Stimulated activated CD8-positive, alpha-beta memory T cell treated with anti-CD3 and anti-CD28 coated beads, Interleukin-7, amount 100 ng/mL, for 1 hour (primary cell): ENCODE data around the gene ANTXR2.
"Not testable (repeated sequence)": the region's sequence is repeated elsewhere in the genome, so short reads cannot be mapped to it uniquely, and the experiment has no call there.

Experiments used
- DNase-seq, 2 donors: peaks; one replicate each; pipeline ENCODE4 v3.0.0-alpha.2; 2020; ENCODE audit warnings: low read depth in 2 of 2

Gene ANTXR2

GRCh38 chr4:80072744-80073472 is at the start of gene ANTXR2:
Gene ANTXR2 (minus strand): TSS chr4:80073229. CDS start chr4:80072560, 669 bp downstream.
- DNase-seq, result peak; percentile 30 to 35

- not testable (repeated sequence) for DNase-seq
Measured at GRCh38 chr4:80121815-80122214, 48.8 kb upstream of the ANTXR2 start.

- not testable (repeated sequence) for DNase-seq
Measured at GRCh38 chr4:80119620-80120019, 46.6 kb upstream of the ANTXR2 start.

GRCh38 chr4:80116516-80116915 is 43.5 kb upstream of the ANTXR2 start:
- DNase-seq, result no peak

GRCh38 chr4:80115368-80116181 is 42.5 kb upstream of the ANTXR2 start:
- DNase-seq, result no peak

DNA sequence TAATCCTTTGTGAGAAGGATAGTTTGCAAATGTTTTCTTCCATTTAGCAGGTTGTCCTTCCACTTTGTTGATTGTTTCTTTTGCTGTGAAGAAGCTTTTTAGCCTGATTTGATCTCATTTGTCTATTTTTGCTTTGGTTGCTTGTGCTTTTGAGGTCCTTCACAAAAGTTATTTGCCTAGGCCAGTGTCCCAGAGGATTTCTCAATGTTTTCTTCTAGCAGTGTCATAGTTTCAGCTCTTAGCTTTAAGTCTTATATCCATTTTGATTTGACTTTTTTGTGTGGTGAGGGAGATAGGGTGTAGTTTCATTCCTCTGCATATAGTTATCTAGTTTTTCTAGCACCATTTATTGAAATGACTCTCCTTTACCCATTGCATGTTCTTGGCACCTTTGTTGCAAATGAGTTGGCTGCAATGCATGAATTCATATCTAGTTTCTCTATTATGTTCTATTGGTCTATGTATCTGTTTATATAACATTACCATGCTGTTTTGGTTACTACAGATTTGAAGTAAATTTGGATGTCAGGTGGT is 41.8 kb upstream of the ANTXR2 start:
- DNase-seq, result no peak

DNA sequence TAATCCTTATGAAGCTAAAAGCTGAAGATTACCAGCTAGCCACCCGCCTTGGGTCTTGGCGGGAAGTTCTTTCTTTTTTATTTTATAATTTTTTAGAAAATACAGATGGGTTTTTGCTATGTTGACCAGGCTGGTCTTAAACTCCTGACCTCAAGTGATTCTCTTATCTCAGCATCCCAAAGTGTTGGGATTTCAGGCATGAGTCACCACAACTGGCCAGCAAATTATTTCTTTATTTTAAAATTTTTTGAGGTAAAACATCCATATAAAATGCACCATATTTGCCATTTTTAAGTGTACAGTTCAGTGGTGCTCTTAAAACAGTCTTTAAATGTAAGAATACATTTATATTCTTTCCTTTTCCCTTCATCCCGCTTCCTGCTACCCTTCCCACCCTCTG is 40.6 kb upstream of the ANTXR2 start:
- no peak for DNase-seq

DNA sequence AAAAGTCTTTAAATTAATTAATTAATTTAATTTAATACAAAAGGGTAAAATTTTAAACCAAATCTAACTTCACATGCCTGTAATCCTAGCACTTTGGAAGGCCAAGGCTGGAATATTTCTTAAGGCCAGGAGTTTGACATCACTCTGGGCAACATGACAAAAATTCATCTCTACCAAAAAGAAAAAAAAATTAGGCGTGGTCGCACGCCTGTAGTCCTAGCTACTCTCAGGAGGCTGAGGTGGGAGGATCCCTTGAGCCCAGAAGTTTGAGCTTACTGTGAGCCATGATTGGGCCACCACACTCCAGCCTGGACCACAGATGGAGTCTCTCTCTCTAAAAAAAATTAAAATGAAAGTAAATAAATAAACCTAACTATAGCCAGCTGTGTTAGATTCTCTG is 39.2 kb upstream of the ANTXR2 start:
- DNase-seq, result no peak

GRCh38 chr4:80111276-80111675 is 38.2 kb upstream of the ANTXR2 start:
- no peak for DNase-seq

DNA sequence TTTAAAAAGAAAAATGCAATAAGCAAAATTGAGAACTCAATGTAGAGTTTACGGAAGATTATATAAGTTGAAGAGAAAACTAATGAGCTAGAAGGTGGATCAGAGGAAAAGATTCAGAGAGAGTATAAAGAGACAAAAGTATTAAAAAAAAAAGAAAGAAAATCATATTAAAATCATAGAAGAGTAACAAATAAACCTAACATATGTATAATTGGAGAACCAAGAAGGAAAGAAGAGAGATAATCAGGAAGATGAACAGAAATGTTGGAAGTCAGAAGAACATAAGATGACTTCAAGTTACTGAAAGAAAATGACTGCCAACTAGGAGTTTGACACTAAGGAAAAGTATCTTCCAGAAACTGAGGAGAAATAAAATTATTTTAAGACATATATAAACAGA is 34.3 kb upstream of the ANTXR2 start:
- no peak for DNase-seq

DNA sequence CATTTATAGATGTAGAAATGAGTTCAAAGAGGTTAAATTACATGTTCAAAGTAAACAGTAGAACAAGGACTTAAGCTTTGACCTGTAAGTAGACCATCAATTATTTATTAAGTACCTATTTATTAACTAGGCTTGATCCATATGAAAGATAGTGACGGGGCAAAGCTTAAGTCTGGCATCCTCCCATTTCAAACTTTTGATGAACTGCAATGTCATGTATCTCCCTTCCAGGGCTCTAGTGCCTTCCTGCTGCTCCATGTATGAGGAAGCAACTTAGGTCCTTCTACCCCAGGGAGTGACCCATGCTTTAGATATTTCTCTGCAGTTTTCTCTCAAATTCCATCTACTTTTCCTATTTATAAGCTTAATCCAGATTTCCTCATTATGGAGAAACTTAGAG is 31.9 kb upstream of the ANTXR2 start:
- no peak for DNase-seq

DNA sequence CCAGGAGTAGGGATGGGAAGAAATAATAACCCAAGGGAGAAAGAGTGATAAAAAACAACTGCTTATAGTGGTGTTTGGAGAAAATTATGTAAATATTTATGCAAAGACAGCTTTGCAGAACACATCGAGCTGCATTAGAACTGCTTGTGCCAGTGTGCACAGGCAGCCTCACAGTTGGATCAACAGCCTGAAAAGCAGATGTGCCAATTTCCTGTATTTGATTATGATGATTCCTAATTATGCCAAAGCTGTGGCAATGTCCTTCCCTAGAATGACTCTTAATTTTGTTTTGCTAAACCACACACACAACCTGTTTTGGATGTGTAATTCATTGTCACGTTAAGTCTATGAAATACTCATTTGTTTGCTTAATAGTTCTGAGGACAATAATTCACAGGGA is 30.6 kb upstream of the ANTXR2 start:
- DNase-seq, result no peak

GRCh38 chr4:80101792-80102116 is 28.7 kb upstream of the ANTXR2 start:
- DNase-seq, result no peak

GRCh38 chr4:80101071-80101791 is 28.2 kb upstream of the ANTXR2 start:
- DNase-seq, result no peak

- DNase-seq, result no peak
Measured at GRCh38 chr4:80099671-80100070, 26.6 kb upstream of the ANTXR2 start.

DNA sequence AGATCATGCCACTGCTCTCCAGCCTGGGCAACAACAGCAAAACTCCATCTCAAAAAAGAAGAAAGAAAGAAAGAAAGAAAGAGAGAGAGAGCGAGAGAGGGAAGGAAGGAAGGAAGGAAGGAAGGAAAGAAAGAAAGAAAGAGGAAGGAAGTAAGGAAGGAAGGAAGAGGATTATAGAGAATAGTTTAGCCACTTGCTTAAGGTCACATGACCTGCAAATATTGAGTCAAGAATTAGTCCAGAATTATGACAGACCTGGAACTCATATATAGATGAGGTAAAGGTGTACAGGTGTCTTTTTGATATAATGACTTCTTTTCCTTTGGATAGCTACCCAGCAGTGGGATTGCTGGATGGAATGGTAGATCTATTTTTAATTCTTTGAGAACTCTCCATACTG is 25.6 kb upstream of the ANTXR2 start:
- no peak for DNase-seq

DNA sequence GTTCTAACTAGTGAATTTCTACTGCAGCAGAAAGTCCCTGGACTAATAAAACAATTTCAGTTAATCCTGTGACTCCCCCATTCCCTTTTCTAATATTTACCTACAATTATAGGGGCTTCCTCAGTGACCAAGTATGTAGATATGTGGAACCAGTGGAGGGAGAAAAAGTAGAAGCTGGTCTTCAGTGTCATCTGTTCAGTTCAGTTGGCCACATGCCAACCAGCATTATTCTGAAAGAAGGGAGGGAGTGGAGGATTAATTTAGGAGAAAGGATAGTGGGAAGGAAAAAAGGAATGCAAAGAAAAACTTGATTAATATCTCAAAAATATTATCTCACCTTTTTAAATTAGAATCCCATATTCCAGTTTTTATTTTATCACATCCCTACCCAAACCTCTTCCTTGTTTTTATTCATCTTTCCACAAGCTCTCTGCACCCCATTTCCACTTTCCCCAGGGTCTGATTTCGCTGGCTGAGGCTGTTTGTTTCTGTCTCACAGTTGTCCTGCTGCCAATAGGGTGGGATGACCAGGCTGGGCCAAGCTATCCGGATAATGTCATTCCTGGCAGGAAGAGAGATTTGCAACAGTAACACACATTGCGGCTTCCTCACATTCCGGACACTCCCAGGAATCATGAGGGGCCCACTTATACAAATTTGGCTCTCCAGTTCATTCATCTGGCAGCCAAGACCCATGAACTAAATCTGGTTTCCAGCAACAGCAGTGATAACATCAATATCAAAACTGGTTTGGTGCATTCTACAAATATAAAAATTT is 24.6 kb upstream of the ANTXR2 start:
- no peak for DNase-seq

DNA sequence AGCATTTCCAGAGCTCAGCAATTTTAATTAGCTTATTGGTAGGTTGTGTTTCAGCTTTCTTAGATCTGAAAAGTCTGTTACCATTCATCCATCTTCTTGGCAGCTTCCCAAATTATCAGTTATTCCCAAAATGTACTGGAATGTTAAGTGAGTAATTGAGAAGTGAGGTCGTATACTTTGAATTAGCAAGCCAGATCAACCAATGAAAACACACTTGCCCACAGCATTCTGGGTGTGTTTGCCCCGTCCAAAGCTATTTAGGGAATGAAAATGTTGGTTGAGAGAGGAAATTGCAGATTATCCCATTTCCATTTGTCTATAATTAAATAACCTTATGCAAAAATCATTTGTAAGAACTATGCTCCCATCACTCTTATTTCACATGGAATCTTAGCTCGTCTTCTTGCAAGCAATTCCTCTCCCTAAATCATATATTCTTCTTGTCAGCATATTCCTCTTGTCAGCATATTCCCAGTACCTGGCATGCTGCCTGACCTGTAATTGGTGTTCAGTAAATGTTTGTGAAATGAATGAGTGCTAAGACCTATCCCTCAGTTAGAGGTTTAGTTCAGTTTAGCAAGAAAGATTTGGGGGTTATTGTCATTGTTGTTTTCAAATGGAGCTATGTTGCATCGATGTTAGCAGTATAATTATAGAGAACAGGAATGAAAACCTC is 23.3 kb upstream of the ANTXR2 start:
- DNase-seq, result no peak

DNA sequence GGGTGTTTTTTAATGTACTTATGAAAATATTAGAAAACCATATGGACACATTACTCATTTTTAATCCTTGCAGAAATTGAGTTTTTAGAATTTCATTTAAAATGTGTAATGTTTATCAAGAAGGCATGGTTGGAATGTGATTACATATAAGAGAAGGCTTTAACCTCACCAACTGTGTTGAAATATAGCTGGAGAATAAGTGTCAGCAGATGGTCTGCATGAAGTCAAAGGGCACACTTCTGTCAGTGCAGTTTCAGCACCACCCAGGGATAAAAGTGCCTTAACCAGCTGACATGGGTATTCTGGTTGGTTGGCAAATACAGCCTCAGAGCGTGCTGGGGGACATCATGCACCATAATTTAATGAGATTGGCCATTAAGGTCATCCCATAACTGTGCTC is 21.2 kb upstream of the ANTXR2 start:
- DNase-seq, result no peak

DNA sequence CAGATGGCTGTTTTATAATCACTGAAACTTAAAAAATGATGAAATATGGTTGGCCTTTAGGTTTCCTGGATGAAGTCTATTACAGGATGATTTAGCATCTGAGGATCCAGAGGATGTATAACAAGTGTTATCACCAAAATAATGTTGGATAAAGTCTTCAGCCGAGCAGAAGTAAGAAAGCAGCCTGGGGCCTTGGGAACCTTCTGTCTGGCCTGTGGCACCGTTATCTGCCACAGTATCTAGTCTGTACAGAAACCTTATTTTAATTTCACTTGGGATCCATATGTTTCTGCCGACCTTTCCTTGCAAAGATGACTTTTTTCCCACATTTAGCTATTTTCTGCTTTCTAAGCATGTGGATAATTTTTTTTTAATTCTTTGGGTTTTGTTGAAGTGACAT is 20.5 kb upstream of the ANTXR2 start:
- no peak for DNase-seq

- DNase-seq, result no peak
Measured at GRCh38 chr4:80092847-80093246, 19.8 kb upstream of the ANTXR2 start.
